Ovary (tissue), 9 donors: ENCODE data around the gene PNPLA2. TPM values are rescaled to one million over a fixed set of nuclear protein-coding genes. Genes with fewer than 3 reads are reported as not detected.

ENCODE experiments used
- DNase-seq, 5 donors: peaks; one replicate each; pipeline ENCODE4 v3.0.0-alpha.2; 2019 to 2020
- H3K27ac ChIP-seq, 2 donors: fragments of 200-600 bp; one replicate each; pipeline versions ENCODE4 v1.5.1 to v1.8.0; 2019 to 2022
- H3K27me3 ChIP-seq: fragments of 200-600 bp; one replicate; pipeline ENCODE4 v1.8.0; 2022
- H3K36me3 ChIP-seq: fragments of 200-600 bp; sonication (generic); one replicate; pipeline ENCODE4 v1.5.1; 2019
- H3K4me1 ChIP-seq: one replicate; pipeline ENCODE4 v1.8.1; 2013; ENCODE audit warnings: mild to moderate bottlenecking, moderate library complexity; ENCODE audit not compliant: insufficient read depth
- H3K4me3 ChIP-seq: fragments of 200-600 bp; sonication (generic); one replicate; pipeline ENCODE4 v1.5.1; 2017
- H3K9me3 ChIP-seq, 2 donors: fragments of 200-600 bp in 1 of 2; sonication (generic) in 1 of 2; one replicate each; pipeline versions ENCODE4 v1.5.1 to v1.8.1; 2013 to 2019; ENCODE audit warnings: mild to moderate bottlenecking in 1 of 2, moderate library complexity in 1 of 2
- CTCF ChIP-seq, 3 donors: fragments of 450-650 bp in 2 of 3; fragments of 200-600 bp in 1 of 3; IDR thresholded peaks; one replicate each; pipeline versions ENCODE4 v1.5.1 to v1.8.0; 2016 to 2022; ENCODE audit warnings: antibody characterized with exemption in 3 of 3, mild to moderate bottlenecking in 1 of 3
- EP300 ChIP-seq: sonication (generic); formaldehyde crosslinking; IDR thresholded peaks from one replicate; pipeline ENCODE4 v1.6.1; 2017; ENCODE audit warnings: antibody characterized with exemption
- POLR2A ChIP-seq: fragments of 450-650 bp; IDR thresholded peaks from one replicate; pipeline ENCODE4 v1.6.1; 2017; ENCODE audit warnings: antibody characterized with exemption, mild to moderate bottlenecking, moderate library complexity
- WGBS, 3 donors: extraction: QIAGEN DNeasy Blood & Tissue Kit in 1 of 3; methylation state at CpG; one replicate each; pipeline versions ENCODE4 v1.1.5 to v1.1.7; 2013 to 2017; 5-methylcytosine and 5-hydroxymethylcytosine counted together
- intact Hi-C, 4 donors: fragments of 100-400 bp; cut with DNase I; formaldehyde crosslinking; loops; one replicate each; pipeline versions ENCODE4 v1.11.0 to v1.15.1; 2022 to 2023
- polyA plus RNA-seq, 2 donors: library from polyadenylated mRNA; stranded (reverse); fragments of 200-250 nt in 1 of 2; fragments of 350-450 nt in 1 of 2; fragmentation: Illumina TruSeq in 1 of 2; extraction: RNeasy Lipid Tissue Mini Kit (QIAGEN cat#74804) in 1 of 2; gene quantifications; one replicate each; pipeline ENCODE4 v1.2.3, GENCODE V29; 2013 to 2014
- total RNA-seq, 7 donors: library from RNA; depleted of rRNA in 2 of 7; stranded (reverse); fragments of >200 nt in 2 of 7; fragmentation: NEBNext Ultra II Directional in 3 of 7; extraction: Animal tissue kit (Norgen Biotek cat#: 25700) in 3 of 7; gene quantifications; one replicate each; pipeline versions ENCODE4 v1.1.0 to v1.2.4, GENCODE V29; 2016 to 2023
- donor health status: DM: no; HTN: no; CAD: no; lungs with moderate emphysema.
- donor health status: DM: no; HTN: no; CAD: no.
- donor health status: Bipolar disorder and iron deficiency.
- donor health status: DM: yes; HTN: yes; CAD: no.
- donor health status: DM: no; HTN: no; CAD: no.
- donor health status: DM: yes; HTN: yes; CAD: no.

PNPLA2 gene
- total and polyA plus RNA-seq, 9 donors, result 12.9 to 98.2 (median 83.0) TPM

- H3K27ac ChIP-seq, result peak overlapping the region in 1 of 2 donors; percentile 37
- intact Hi-C loops, result loop anchor here in 2 of 4 donors (10.0 kb wide), 2 partner anchors 154 to 204 kb away; no protein-coding TSS in a partner anchor
- no peaks in the 10 kb centered on the region for H3K9me3 ChIP-seq
- H3K4me1 ChIP-seq, result peaks cover 17% of the 10 kb centered on the region
- no peak overlapping the region for H3K4me3 ChIP-seq
- no peak for TF ChIP-seq CTCF (IDR thresholded peaks at IDR 0.05)
- TF ChIP-seq EP300, result no peak
- TF ChIP-seq POLR2A, result no peak
- no peaks in the 10 kb centered on the region for H3K27me3 ChIP-seq
- peak in 3 of 5 donors; percentile 53 to 76 (median 73) for DNase-seq
- 32 to 63% (median 57%) methylated on average over 20 to 28 of the region's 28 CpGs for WGBS, 3 donors
- H3K36me3 ChIP-seq, result no peaks in the 10 kb centered on the region
These were observed 32.4 kb downstream of the PNPLA2 start for GRCh38 chr11:850775-851763.

- Histone ChIP-seq H3K27ac (no peak overlapping the region), H3K4me3 (no peak overlapping the region), H3K36me3 (no peaks in the 10 kb centered on the region), H3K27me3 (no peaks in the 10 kb centered on the region), H3K4me1 (peaks cover 17% of the 10 kb centered on the region), H3K9me3 (no peaks in the 10 kb centered on the region)
- 70 to 80% (median 76%) methylated on average over 13 to 15 of the region's 15 CpGs for WGBS, 3 donors
- DNase-seq, result no peak
- intact Hi-C loops, result loop anchor here in 2 of 4 donors (10.0 kb wide), 2 partner anchors 152 to 202 kb away; no protein-coding TSS in a partner anchor
- no peak for TF ChIP-seq CTCF (IDR thresholded peaks at IDR 0.05)
- TF ChIP-seq POLR2A, result no peak
- TF ChIP-seq EP300, result no peak
These were observed 34.0 kb downstream of the PNPLA2 start for GRCh38 chr11:852762-853161.

DNA sequence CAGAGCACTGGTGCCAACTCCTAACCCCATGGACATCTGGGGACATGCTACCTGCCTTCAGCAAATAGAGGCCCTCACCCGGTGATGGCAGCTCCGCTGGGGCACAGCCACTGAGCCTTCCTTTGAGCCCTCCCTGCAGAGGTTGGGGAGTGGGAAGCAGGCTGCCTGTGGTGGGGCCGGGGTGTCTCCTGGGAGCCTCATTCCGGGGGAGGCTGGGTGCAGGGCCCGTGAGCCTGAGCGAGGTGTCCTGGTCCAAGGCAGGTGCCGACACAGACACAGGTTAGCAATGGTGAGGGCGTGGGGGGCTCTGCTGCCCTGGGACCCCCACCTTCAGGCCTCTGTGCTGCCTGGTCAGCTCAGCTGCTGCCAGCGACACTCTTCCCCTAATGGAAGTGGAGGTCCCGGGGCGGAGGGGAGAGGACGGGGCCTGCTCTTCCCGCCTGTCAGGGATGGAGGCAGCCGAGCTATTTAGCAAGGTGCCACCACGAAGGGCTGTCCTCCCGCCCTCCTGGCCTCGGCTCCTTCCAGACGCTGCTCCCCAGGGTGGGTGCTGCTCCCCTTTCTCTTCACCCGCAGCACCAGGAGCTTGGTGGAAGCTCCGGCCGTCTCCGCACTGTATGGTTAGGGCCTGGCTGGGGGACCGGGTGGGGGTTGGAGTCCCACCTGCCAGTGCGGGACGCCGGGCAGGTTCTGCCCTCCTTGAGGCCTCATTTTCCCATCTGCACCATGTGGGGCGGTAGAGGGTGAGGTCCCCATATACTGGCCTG is 35.2 kb downstream of the PNPLA2 start:
- Histone ChIP-seq H3K4me3 (no peak overlapping the region), H3K36me3 (no peaks in the 10 kb centered on the region), H3K27ac (no peak overlapping the region), H3K4me1 (peaks cover 20% of the 10 kb centered on the region), H3K9me3 (no peaks in the 10 kb centered on the region), H3K27me3 (no peaks in the 10 kb centered on the region)
- intact Hi-C loops, result loop anchor here in 2 of 4 donors (10.0 kb wide), 2 partner anchors 151 to 201 kb away; no protein-coding TSS in a partner anchor
- TF ChIP-seq EP300, result no peak
- no peak for TF ChIP-seq POLR2A
- no peak for TF ChIP-seq CTCF (IDR thresholded peaks at IDR 0.05)
- WGBS, 3 donors, result 91 to 92% (median 91%) methylated on average over 25 to 27 of the region's 27 CpGs
- DNase-seq, result no peak
